A673 (cell line): ENCODE data around the gene RPH3AL. TPM values are rescaled to one million over a fixed set of nuclear protein-coding genes. Genes with fewer than 3 reads are reported as not detected.
"Not testable (repeated sequence)": the region's sequence is repeated elsewhere in the genome, so short reads cannot be mapped to it uniquely, and the experiment has no call there.

Experiments
- BruUV-seq: library from RNA; stranded (reverse); fragments of 400-500 nt; replicated peaks from 2 replicates; lab custom pipeline; 2021; lab: Mats Ljungman, UMichigan
- CTCF ChIA-PET: fragments of 300-600 bp; sonication (Branson Sonifier 250); formaldehyde crosslinking; loops from one replicate; lab custom pipeline; 2022; ENCODE audit warnings: antibody characterized with exemption; lab: Charles Lee
- POLR2A ChIA-PET: fragments of 300-600 bp; sonication (Branson Sonifier 250); formaldehyde crosslinking; loops from one replicate; lab custom pipeline; 2022; ENCODE audit warnings: antibody characterized with exemption; ENCODE audit not compliant: low non-redundant PET; lab: Charles Lee
- DNase-seq: peaks from one replicate; pipeline ENCODE4 v3.0.0-alpha.2; 2015; ENCODE audit warnings: low spot score
- H3K27ac ChIP-seq: fragments of 200-600 bp; sonication (generic); 2 replicates; pipeline ENCODE4 v1.5.1; 2016; ENCODE audit warnings: mixed run types, low read depth, mild to moderate bottlenecking, mixed read lengths, antibody characterized with exemption, low read length; ENCODE audit not compliant: poor library complexity, severe bottlenecking
- H3K27me3 ChIP-seq: fragments of 200-600 bp; sonication (generic); replicated peaks from 2 replicates; pipeline ENCODE4 v1.6.1; 2017; ENCODE audit warnings: mixed run types, low read depth, mild to moderate bottlenecking, mixed read lengths, antibody characterized with exemption, low read length; ENCODE audit not compliant: insufficient read depth, poor library complexity
- H3K36me3 ChIP-seq: fragments of 200-600 bp; sonication (generic); 2 replicates; pipeline ENCODE4 v1.6.1; 2016; ENCODE audit warnings: mixed run types, mild to moderate bottlenecking, mixed read lengths, antibody characterized with exemption, low read length; ENCODE audit not compliant: insufficient read depth, poor library complexity, severe bottlenecking
- H3K4me1 ChIP-seq: fragments of 200-600 bp; sonication (generic); 2 replicates; pipeline ENCODE4 v1.6.1; 2017; ENCODE audit warnings: mixed run types, mild to moderate bottlenecking, mixed read lengths, antibody characterized with exemption, low read length; ENCODE audit not compliant: insufficient read depth, poor library complexity, severe bottlenecking
- H3K4me3 ChIP-seq: fragments of 200-600 bp; sonication (generic); 2 replicates; pipeline ENCODE4 v1.5.1; 2016; ENCODE audit warnings: low read depth, mixed run types, mild to moderate bottlenecking, mixed read lengths, low read length; ENCODE audit not compliant: poor library complexity, severe bottlenecking
- H3K9me3 ChIP-seq: fragments of 200-600 bp; sonication (generic); 2 replicates; pipeline ENCODE4 v1.6.1; 2016; ENCODE audit warnings: mixed run types, low read depth, mild to moderate bottlenecking, mixed read lengths, antibody characterized with exemption, low read length; ENCODE audit not compliant: poor library complexity, severe bottlenecking
- CTCF ChIP-seq: fragments of 300-800, 200-600 bp; sonication (generic); conservative IDR thresholded peaks from 2 replicates; pipeline ENCODE4 v1.5.1; 2017; ENCODE audit warnings: low read depth, mild to moderate bottlenecking, antibody characterized with exemption, low read length, moderate library complexity, mixed read lengths
- EZH2 ChIP-seq: fragments of 200-600 bp; sonication (generic); IDR thresholded peaks from 2 replicates; pipeline ENCODE4 v1.6.1; 2017; ENCODE audit warnings: borderline replicate concordance, low read depth, mild to moderate bottlenecking, mixed read lengths, antibody characterized with exemption, low read length; ENCODE audit not compliant: poor library complexity, severe bottlenecking
- intact Hi-C: fragments of 100-400 bp; cut with micrococcal nuclease; formaldehyde crosslinking; loops from one replicate; pipeline ENCODE4 v1.10.0; 2022; ENCODE audit not compliant: unreplicated experiment
- total RNA-seq: library from RNA; stranded (reverse); gene quantifications from 2 replicates; pipeline ENCODE4 v1.2.3, GENCODE V29; 2021

The RPH3AL gene
- total RNA-seq, 1 experiment from 2014 or later: 0.82 TPM

- BruUV-seq: no TSS peak
- ChIA-PET CTCF (no interaction called here), POLR2A (no interaction called here)
- H3K9me3 ChIP-seq: no peaks in the 10 kb centered on the region
- no peaks in the 10 kb centered on the region for H3K36me3 ChIP-seq
- TF ChIP-seq CTCF (no peak), EZH2 (no peak)
- no peak for DNase-seq
- no peak overlapping the region for H3K27ac ChIP-seq
- H3K27me3 ChIP-seq: no peaks in the 10 kb centered on the region
- H3K4me3 ChIP-seq: no peak overlapping the region
- intact Hi-C loops: no loop called here
- H3K4me1 ChIP-seq: no peaks in the 10 kb centered on the region
These were observed 107.6 kb downstream of the RPH3AL start for GRCh38 chr17:245020-245419.

- intact Hi-C loops, BruUV-seq, CTCF ChIA-PET: not testable (repeated sequence)
These were observed 108.7 kb downstream of the RPH3AL start for GRCh38 chr17:243924-244323.

GRCh38 chr17:238964-239259, 113.7 kb downstream of the RPH3AL start:
- no peak for DNase-seq
- TF ChIP-seq CTCF: no peak
- TF ChIP-seq EZH2: no peak
- Histone ChIP-seq H3K4me1 (peaks cover 3% of the 10 kb centered on the region), H3K27me3 (no peaks in the 10 kb centered on the region), H3K4me3 (no peak overlapping the region), H3K36me3 (no peaks in the 10 kb centered on the region), H3K27ac (no peak overlapping the region), H3K9me3 (no peaks in the 10 kb centered on the region)
- ChIA-PET CTCF (no interaction called here), POLR2A (no interaction called here)
- intact Hi-C loops: no loop called here
- no TSS peak for BruUV-seq

More at GRCh38 chr17:243924-244323, 108.7 kb downstream of the RPH3AL start:
- DNase-seq, H3K4me3 ChIP-seq, H3K27ac ChIP-seq, POLR2A ChIA-PET, H3K36me3 ChIP-seq, H3K9me3 ChIP-seq, H3K4me1 ChIP-seq, H3K27me3 ChIP-seq: not testable (repeated sequence)
